ENCODE data around the gene FAM171A2. TPM values are rescaled to one million over a fixed set of nuclear protein-coding genes. Genes with fewer than 3 reads are reported as not detected.

Gene FAM171A2
- total and polyA plus RNA-seq, 8 donors = 0.24 to 1.3 (median 0.69) TPM

DNA sequence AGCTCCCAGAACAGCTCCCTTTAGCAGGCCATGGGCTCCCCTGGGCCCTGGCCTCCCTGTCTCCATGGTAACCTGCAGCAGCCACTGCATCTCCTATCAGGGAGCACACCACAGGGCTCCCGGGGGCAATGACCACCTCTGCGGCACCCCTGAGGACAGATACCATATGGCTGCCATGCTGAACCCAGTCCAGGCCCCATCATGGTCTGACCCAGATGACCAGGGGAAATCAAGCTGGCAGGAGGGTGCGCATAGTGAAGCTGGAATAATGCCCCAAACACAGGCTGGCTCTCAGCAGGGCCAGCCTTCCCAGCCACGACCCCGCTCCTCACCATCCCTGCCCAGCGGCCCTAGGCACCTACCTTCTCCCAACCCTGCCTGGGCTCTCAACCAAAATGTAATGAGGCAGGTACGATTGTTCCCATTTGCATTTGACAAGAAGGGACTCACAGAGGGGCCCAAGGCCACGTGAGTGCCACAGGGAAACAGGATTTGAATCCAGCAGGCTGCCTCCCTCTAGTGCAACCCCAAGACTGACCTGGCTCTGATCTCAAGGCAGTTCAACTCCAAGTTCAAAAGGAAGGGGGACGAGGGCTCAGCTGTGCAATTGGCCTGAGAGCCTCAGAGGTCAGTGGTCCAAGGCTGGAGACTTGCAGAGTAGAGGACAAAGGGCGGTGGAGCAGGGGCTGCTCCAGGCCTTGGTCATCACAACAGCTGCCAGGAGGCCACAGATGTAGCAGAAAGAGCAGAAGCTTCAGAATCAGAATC lies 52.9 kb downstream of the FAM171A2 start:
- Histone ChIP-seq H3K27me3 (no peaks in the 10 kb centered on the region), H3K27ac (no peak overlapping the region), H3K4me1 (peaks cover 6 to 8% (median 6%) of the 10 kb centered on the region in 3 donors), H3K9me3 (no peaks in the 10 kb centered on the region), H3K4me3 (no peak overlapping the region), H3K36me3 (no peaks in the 10 kb centered on the region)
- no peak for ATAC-seq
- DNase-seq = no peak
- TF ChIP-seq, protein P1, sequence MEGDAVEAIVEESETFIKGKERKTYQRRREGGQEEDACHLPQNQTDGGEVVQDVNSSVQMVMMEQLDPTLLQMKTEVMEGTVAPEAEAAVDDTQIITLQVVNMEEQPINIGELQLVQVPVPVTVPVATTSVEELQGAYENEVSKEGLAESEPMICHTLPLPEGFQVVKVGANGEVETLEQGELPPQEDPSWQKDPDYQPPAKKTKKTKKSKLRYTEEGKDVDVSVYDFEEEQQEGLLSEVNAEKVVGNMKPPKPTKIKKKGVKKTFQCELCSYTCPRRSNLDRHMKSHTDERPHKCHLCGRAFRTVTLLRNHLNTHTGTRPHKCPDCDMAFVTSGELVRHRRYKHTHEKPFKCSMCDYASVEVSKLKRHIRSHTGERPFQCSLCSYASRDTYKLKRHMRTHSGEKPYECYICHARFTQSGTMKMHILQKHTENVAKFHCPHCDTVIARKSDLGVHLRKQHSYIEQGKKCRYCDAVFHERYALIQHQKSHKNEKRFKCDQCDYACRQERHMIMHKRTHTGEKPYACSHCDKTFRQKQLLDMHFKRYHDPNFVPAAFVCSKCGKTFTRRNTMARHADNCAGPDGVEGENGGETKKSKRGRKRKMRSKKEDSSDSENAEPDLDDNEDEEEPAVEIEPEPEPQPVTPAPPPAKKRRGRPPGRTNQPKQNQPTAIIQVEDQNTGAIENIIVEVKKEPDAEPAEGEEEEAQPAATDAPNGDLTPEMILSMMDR (IDR thresholded peaks at IDR 0.05) = no peak
- 73 to 78% methylated on average over 10 of the region's 10 CpGs for WGBS, 2 donors
- intact Hi-C loops (cut with DNase I) = no loop called here
- no peak for FAIRE-seq

DNA sequence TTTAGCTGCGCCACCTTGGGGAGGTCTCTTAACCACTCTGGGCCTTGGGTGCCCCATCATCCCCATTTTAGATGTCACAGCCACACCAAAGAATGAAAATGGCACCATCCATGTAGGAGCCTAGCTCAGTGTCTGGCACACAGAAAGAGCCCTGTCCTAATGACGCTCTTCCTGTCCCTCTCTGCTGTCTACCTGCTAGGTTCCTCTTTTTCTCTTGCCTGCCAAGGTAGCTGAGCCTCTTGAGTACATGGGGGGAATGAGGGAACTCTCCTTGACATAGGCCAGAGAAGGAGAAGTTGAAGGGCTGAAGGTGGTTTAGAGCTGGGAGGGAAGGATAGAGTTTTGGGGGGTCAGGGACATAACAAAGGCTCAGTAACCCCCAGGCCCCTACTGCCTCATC lies 53.5 kb downstream of the FAM171A2 start:
- peaks cover 6 to 8% (median 6%) of the 10 kb centered on the region in 3 donors for H3K4me1 ChIP-seq
- FAIRE-seq (no peak), DNase-seq (no peak), ATAC-seq (no peak)
- intact Hi-C loops (cut with DNase I) = no loop called here
- no peaks in the 10 kb centered on the region for H3K27me3 ChIP-seq
- no peak overlapping the region for H3K27ac ChIP-seq
- 92 to 100% methylated on average over 2 of the region's 2 CpGs for WGBS, 2 donors
- no peak overlapping the region for H3K4me3 ChIP-seq
- H3K36me3 ChIP-seq = no peaks in the 10 kb centered on the region
- TF ChIP-seq, protein P1 (IDR thresholded peaks at IDR 0.05) = no peak
- no peaks in the 10 kb centered on the region for H3K9me3 ChIP-seq

DNA sequence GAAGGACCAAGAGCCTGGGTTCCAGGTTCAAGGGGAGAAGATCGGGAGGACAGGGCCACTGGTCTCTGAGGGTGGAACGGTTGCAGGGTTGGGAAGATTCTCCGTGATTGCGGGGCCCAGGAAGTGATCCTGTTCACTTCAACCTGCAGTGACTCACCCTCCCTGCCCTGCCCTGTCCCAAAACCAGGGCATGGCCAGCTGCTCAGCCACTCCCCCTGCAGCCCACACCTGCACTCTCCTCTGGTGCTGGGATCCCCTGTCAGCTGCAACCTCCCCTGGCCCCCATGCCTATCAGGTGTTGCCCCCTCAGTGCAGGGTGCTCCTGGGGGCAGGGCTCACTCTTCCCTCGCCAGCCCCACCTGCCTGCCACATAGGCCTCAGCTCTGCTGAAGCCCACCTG lies 54.2 kb downstream of the FAM171A2 start:
- Histone ChIP-seq H3K4me3 (peak overlapping the region in 1 of 4 donors; percentile 52), H3K9me3 (no peaks in the 10 kb centered on the region), H3K27ac (no peak overlapping the region), H3K27me3 (no peaks in the 10 kb centered on the region), H3K36me3 (no peaks in the 10 kb centered on the region), H3K4me1 (peaks cover 6 to 8% (median 6%) of the 10 kb centered on the region in 3 donors)
- 74 to 92% methylated on average over 5 of the region's 5 CpGs for WGBS, 2 donors
- FAIRE-seq (no peak), DNase-seq (no peak), ATAC-seq (no peak)
- TF ChIP-seq, protein P1 (IDR thresholded peaks at IDR 0.05) = no peak
- intact Hi-C loops (cut with DNase I) = no loop called here

DNA sequence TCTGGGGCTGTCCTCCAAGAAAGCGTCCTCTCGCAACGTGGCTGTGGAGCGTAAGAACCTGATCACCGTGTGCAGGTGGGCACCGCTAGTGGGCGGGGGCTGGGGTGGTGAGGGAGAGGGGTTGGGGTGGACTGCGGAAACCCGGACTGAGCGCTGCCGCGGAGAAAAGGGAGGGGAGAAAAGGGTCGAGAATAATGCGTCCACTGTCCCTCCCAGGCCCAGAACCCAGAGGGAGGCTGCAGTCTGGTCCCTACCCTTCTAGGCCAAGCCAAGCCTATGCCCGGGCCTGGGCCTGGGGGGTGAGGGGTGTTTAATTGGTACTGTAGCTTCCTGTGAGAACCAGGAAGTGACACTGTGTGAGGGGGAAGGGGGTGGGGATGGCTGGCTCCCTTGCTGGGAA lies 54.8 kb downstream of the FAM171A2 start:
- peak in 1 of 6 donors; percentile 46 for DNase-seq
- no peaks in the 10 kb centered on the region for H3K27me3 ChIP-seq
- TF ChIP-seq, protein P1 (IDR thresholded peaks at IDR 0.05) = no peak

DNA sequence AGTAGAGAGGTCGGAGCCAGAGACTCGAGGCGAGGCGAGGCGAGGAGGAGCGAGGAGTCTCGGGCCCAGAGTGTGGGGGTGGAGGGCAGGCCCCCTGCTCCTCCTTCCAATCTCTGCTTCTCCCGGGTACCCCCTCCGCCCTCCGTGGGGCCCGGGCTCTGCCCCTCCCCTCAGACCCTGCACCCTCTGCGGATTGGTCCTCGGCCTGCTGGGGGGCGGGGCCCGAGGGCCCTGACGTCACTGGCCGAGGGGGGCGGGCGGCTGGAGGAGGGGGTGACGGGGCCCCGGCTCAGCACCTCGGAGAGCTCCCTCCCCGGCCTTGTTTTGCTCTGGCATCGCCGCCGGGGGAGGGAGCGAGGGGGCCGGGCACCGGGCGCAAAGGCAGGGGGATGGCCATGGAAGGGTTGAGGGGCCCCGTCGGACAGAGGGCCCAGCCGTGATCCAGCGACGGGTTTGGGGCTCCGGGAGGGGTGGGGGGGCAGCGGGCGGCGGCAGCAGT lies 55.3 kb downstream of the FAM171A2 start, which contains the start of gene RUNDC3A:
Gene RUNDC3A, plus strand, starts transcription at position 282 of the 499 bp plus-strand sequence. CDS start 232 bp downstream, outside the sequence.
- TF ChIP-seq, protein P1 (IDR thresholded peaks at IDR 0.05) = no peak
- Histone ChIP-seq H3K4me3 (peak within 1 kb of the TSS; percentile 18 to 53 (median 49)), H3K36me3 (no peaks in the 10 kb centered on the region), H3K9me3 (no peaks in the 10 kb centered on the region), H3K27me3 (no peaks in the 10 kb centered on the region), H3K4me1 (peaks cover 6 to 8% (median 6%) of the 10 kb centered on the region in 3 donors), H3K27ac (peak within 1 kb of the TSS in 1 of 4 donors; percentile 22)
- 1% methylated on average over 23 to 39 of the region's 39 CpGs for WGBS, 2 donors
- ATAC-seq (peak; percentile 96 to 98 (median 97)), DNase-seq (peak; percentile 83 to 96 (median 92)), FAIRE-seq (no peak)
- intact Hi-C loops (cut with DNase I) = no loop called here

More for the DNA sequence above, 54.8 kb downstream of the FAM171A2 start:
- H3K4me1 ChIP-seq = peaks cover 6 to 8% (median 6%) of the 10 kb centered on the region in 3 donors
- no peaks in the 10 kb centered on the region for H3K36me3 ChIP-seq
- 18 to 26% methylated on average over 15 of the region's 15 CpGs for WGBS, 2 donors
- H3K27ac ChIP-seq = no peak overlapping the region
- peak in 2 of 4 donors; percentile 24 to 53 for ATAC-seq
- peak overlapping the region in 2 of 4 donors; percentile 52 to 53 for H3K4me3 ChIP-seq
- intact Hi-C loops (cut with DNase I) = no loop called here
- no peaks in the 10 kb centered on the region for H3K9me3 ChIP-seq
- FAIRE-seq = no peak
